ENCODE measurements around the gene MBD5. TPM values are rescaled to one million over a fixed set of nuclear protein-coding genes. Genes with fewer than 3 reads are reported as not detected.

Gene MBD5
- total and polyA plus RNA-seq, 2 of the 4 experiments (the other 2 are of a cell fraction), result 9.8 to 14.2 TPM

GRCh38 chr2:148526509-148527346 is 505.8 kb downstream of the MBD5 start (continued):
- no peak for TF ChIP-seq BHLHE40 (IDR thresholded peaks at IDR 0.05; ENCODE audit: low read depth, low read length)

- no peak overlapping the region for H3K56ac ChIP-seq (ENCODE audit: extremely low read depth, insufficient read depth, low read length)
- in situ Hi-C loops (cut with MboI; ENCODE audit: low sequenced_read_pairs) (no loop called here), dilution Hi-C loops (cut with HindIII; ENCODE audit: low sequenced_read_pairs, unreplicated experiment) (no loop called here), intact Hi-C loops (cut with micrococcal nuclease) (no loop called here)
- H3K4me3 ChIP-seq (ENCODE audit: insufficient read depth, low read depth, low read length), result no peak overlapping the region
- no peaks in the 10 kb centered on the region for H3K4me1 ChIP-seq (ENCODE audit: control insufficient read depth, insufficient read depth, low read length)
- H3K9me1 ChIP-seq (ENCODE audit: insufficient read depth, low read length), result no peaks in the 10 kb centered on the region; the same call in 1 of the 2 replicates
- H3K14ac ChIP-seq (replicated peaks; ENCODE audit: low read depth, low read length), result no peak overlapping the region
- no peak overlapping the region for H2BK5ac ChIP-seq (ENCODE audit: low read depth, low read length, poor library complexity, severe bottlenecking)
- H3K27me3 ChIP-seq (ENCODE audit: control insufficient read depth, insufficient read depth, low read length), result no peaks in the 10 kb centered on the region
- no peak overlapping the region for H2AK5ac ChIP-seq (ENCODE audit: low read depth, low read length)
- no peak overlapping the region for H3K27ac ChIP-seq (ENCODE audit: insufficient read depth, low read length)
- H4K20me1 ChIP-seq (ENCODE audit: insufficient read depth, low read length), result no peaks in the 10 kb centered on the region; the same call in 1 of the 2 replicates
- H3K79me1 ChIP-seq (ENCODE audit: low read depth in 1 of 2, low read length in 2 of 2), result no peaks in the 10 kb centered on the region
- DNase-seq (no peak), ATAC-seq (ENCODE audit: low read depth) (no peak)
- no peak overlapping the region for H2BK15ac ChIP-seq (ENCODE audit: low read depth, low read length)
- POLR2A ChIA-PET (ENCODE audit: unreplicated experiment), result no interaction called here
- no peaks in the 10 kb centered on the region for H3K9me3 ChIP-seq (ENCODE audit: control insufficient read depth, insufficient read depth, low read length)
- BruUV-seq (replicated peaks), result no TSS peak
- no peak overlapping the region for H3K18ac ChIP-seq (ENCODE audit: low read depth, low read length)
- H2AK9ac ChIP-seq (replicated peaks; ENCODE audit: low read depth, low read length, poor library complexity), result no peak overlapping the region
- no peak overlapping the region for H4K5ac ChIP-seq (ENCODE audit: low read depth, low read length)
- H4K8ac ChIP-seq (ENCODE audit: low read depth in 2 of 2, low read length in 2 of 2), result no peak overlapping the region
- CTCF ChIA-PET, result no interaction called here
- H3K23ac ChIP-seq (ENCODE audit: low read depth, low read length), result no peak overlapping the region
- H4K91ac ChIP-seq (ENCODE audit: insufficient read depth, low read depth, low read length), result no peak overlapping the region
- 71% methylated on average over 2 of the region's 14 CpGs; no CpG with 5 or more reads in 1 of the 2 experiments for WGBS, 2 experiments (ENCODE audit: extremely low coverage in 2 of 2, insufficient read length in 1 of 2)
- H2BK20ac ChIP-seq (ENCODE audit: low read depth, low read length), result no peak overlapping the region
- no peak overlapping the region for H2AFZ ChIP-seq (replicated peaks; ENCODE audit: low read length, poor library complexity)
- no peak overlapping the region for H3K9ac ChIP-seq (ENCODE audit: low read depth, low read length)
- H3K4me2 ChIP-seq (ENCODE audit: low read depth, low read length), result no peak overlapping the region
- H3K36me3 ChIP-seq (ENCODE audit: control insufficient read depth, insufficient read depth, low read length), result no peaks in the 10 kb centered on the region
- H3K4ac ChIP-seq (ENCODE audit: low read depth, low read length), result no peak overlapping the region
- no peak overlapping the region for H2BK120ac ChIP-seq (ENCODE audit: low read depth, low read length)
- TF ChIP-seq CTCF (conservative IDR thresholded peaks at IDR 0.05; ENCODE audit: low read depth, low read length), result no peak
- no peak for TF ChIP-seq MXI1 (IDR thresholded peaks at IDR 0.05; ENCODE audit: borderline replicate concordance, low read depth, low read length)
- TF ChIP-seq POLR2A (IDR thresholded peaks at IDR 0.05; ENCODE audit: low read depth, low read length), result no peak
- TF ChIP-seq MAFK (IDR thresholded peaks at IDR 0.05; ENCODE audit: low read depth, low read length), result no peak
- no peak for TF ChIP-seq SMC3 (IDR thresholded peaks at IDR 0.05; ENCODE audit: low read depth, low read length)
- no peak for TF ChIP-seq CHD1 (IDR thresholded peaks at IDR 0.05; ENCODE audit: low read depth, low read length)
- no peak for TF ChIP-seq RCOR1 (IDR thresholded peaks at IDR 0.05; ENCODE audit: insufficient replicate concordance, low read length)
- TF ChIP-seq MAZ (IDR thresholded peaks at IDR 0.05; ENCODE audit: borderline replicate concordance, low read depth, low read length), result no peak
- no peak for TF ChIP-seq RAD21 (IDR thresholded peaks at IDR 0.05; ENCODE audit: low read length)
- no peak for TF ChIP-seq USF2 (IDR thresholded peaks at IDR 0.05; ENCODE audit: low read depth, low read length)
Measured at GRCh38 chr2:148527488-148528340, 506.8 kb downstream of the MBD5 start.

Measured in IMR-90 (cell line).